ENCODE measurements around the gene CHRNE.

Gene CHRNE

GRCh38 chr17:4938069-4938491 lies 35.2 kb upstream of the CHRNE start:
- Histone ChIP-seq H4K91ac (ENCODE audit: low read length) (peak overlapping the region; percentile 53), H3K14ac (ENCODE audit: low read length in 2 of 2) (no peak overlapping the region), H3K27me3 (ENCODE audit: control insufficient read depth in 1 of 2, insufficient read depth in 1 of 2, low read length in 2 of 2) (no peaks in the 10 kb centered on the region), H3K36me3 (ENCODE audit: control insufficient read depth in 1 of 2, insufficient read depth in 2 of 2, low read depth in 1 of 2, low read length in 2 of 2) (peaks cover 47 to 50% of the 10 kb centered on the region in 2 experiments), H3K79me1 (replicated peaks; ENCODE audit: low read length, poor library complexity, severe bottlenecking) (peaks cover 28% of the 10 kb centered on the region), H2AFZ (ENCODE audit: low read depth, low read length) (no peak overlapping the region), H3K4me1 (ENCODE audit: control insufficient read depth, insufficient read depth, low read depth, low read length) (peaks cover 35% of the 10 kb centered on the region), H2AK5ac (ENCODE audit: low read length, severe bottlenecking) (peak overlapping the region; percentile 47), H2BK12ac (ENCODE audit: low read length in 2 of 2) (no peak overlapping the region), H3K9me3 (ENCODE audit: control insufficient read depth, low read length) (no peaks in the 10 kb centered on the region), H3K9ac (ENCODE audit: low read length) (peak overlapping the region; percentile 97), H2BK5ac (ENCODE audit: low read depth, low read length, poor library complexity, severe bottlenecking) (no peak overlapping the region), H2BK15ac (ENCODE audit: low read depth, poor library complexity, severe bottlenecking) (no peak overlapping the region), H4K8ac (ENCODE audit: low read length) (peak overlapping the region; percentile 69), H3K27ac (ENCODE audit: low read length, poor library complexity, severe bottlenecking) (no peak overlapping the region), H3K4ac (ENCODE audit: low read depth in 1 of 2, low read length in 2 of 2) (no peak overlapping the region), H3K23ac (ENCODE audit: low read length in 2 of 2) (no peak overlapping the region), H2BK120ac (ENCODE audit: low read depth, low read length) (no peak overlapping the region), H3K4me3 (ENCODE audit: insufficient read depth in 1 of 2, low read depth in 1 of 2, low read length in 2 of 2) (no peak overlapping the region), H3K4me2 (ENCODE audit: low read length, poor library complexity, severe bottlenecking) (peak overlapping the region; percentile 14), H3K18ac (ENCODE audit: low read depth in 1 of 2, low read length in 2 of 2) (no peak overlapping the region)
- DNase-seq: no peak
- 94% methylated on average over 7 of the region's 11 CpGs for WGBS

- peak overlapping the region; percentile 97 for H3K9ac ChIP-seq (ENCODE audit: low read length)
- no peaks in the 10 kb centered on the region for H3K27me3 ChIP-seq (ENCODE audit: control insufficient read depth in 1 of 2, insufficient read depth in 1 of 2, low read length in 2 of 2)
- no peak overlapping the region for H4K8ac ChIP-seq (ENCODE audit: low read length)
- no peak overlapping the region for H2AK5ac ChIP-seq (ENCODE audit: low read length, severe bottlenecking)
- no peak overlapping the region for H2BK120ac ChIP-seq (ENCODE audit: low read depth, low read length)
- no peak overlapping the region for H2BK12ac ChIP-seq (ENCODE audit: low read length in 2 of 2)
- no peak overlapping the region for H3K27ac ChIP-seq (ENCODE audit: low read length, poor library complexity, severe bottlenecking)
- no peak overlapping the region for H2BK5ac ChIP-seq (ENCODE audit: low read depth, low read length, poor library complexity, severe bottlenecking)
- 98% methylated on average over 16 of the region's 16 CpGs for WGBS
- no peak overlapping the region for H3K4me2 ChIP-seq (ENCODE audit: low read length, poor library complexity, severe bottlenecking)
- H3K79me1 ChIP-seq (replicated peaks; ENCODE audit: low read length, poor library complexity, severe bottlenecking): peaks cover 31% of the 10 kb centered on the region
- H3K4me3 ChIP-seq (ENCODE audit: insufficient read depth in 1 of 2, low read depth in 1 of 2, low read length in 2 of 2): no peak overlapping the region
- no peak overlapping the region for H3K4ac ChIP-seq (ENCODE audit: low read depth in 1 of 2, low read length in 2 of 2)
- H2AFZ ChIP-seq (ENCODE audit: low read depth, low read length): no peak overlapping the region
- H4K91ac ChIP-seq (ENCODE audit: low read length): no peak overlapping the region
- no peaks in the 10 kb centered on the region for H3K9me3 ChIP-seq (ENCODE audit: control insufficient read depth, low read length)
- peaks cover 34% of the 10 kb centered on the region for H3K4me1 ChIP-seq (ENCODE audit: control insufficient read depth, insufficient read depth, low read depth, low read length)
- no peak overlapping the region for H3K18ac ChIP-seq (ENCODE audit: low read depth in 1 of 2, low read length in 2 of 2)
- DNase-seq: no peak
- H3K23ac ChIP-seq (ENCODE audit: low read length in 2 of 2): no peak overlapping the region
- no peak overlapping the region for H2BK15ac ChIP-seq (ENCODE audit: low read depth, poor library complexity, severe bottlenecking)
- no peak overlapping the region for H3K14ac ChIP-seq (ENCODE audit: low read length in 2 of 2)
- H3K36me3 ChIP-seq (ENCODE audit: control insufficient read depth in 1 of 2, insufficient read depth in 2 of 2, low read depth in 1 of 2, low read length in 2 of 2): peaks cover 42 to 50% of the 10 kb centered on the region in 2 experiments
Observed at GRCh38 chr17:4937553-4937952, 34.7 kb upstream of the CHRNE start.

- no peaks in the 10 kb centered on the region for H3K27me3 ChIP-seq (ENCODE audit: control insufficient read depth in 1 of 2, insufficient read depth in 1 of 2, low read length in 2 of 2)
- H3K23ac ChIP-seq (ENCODE audit: low read length in 2 of 2): no peak overlapping the region
- H2BK120ac ChIP-seq (ENCODE audit: low read depth, low read length): no peak overlapping the region
- H2BK15ac ChIP-seq (ENCODE audit: low read depth, poor library complexity, severe bottlenecking): no peak overlapping the region
- H3K27ac ChIP-seq (ENCODE audit: low read length, poor library complexity, severe bottlenecking): no peak overlapping the region
- H3K4me2 ChIP-seq (ENCODE audit: low read length, poor library complexity, severe bottlenecking): no peak overlapping the region
- H3K9ac ChIP-seq (ENCODE audit: low read length): no peak overlapping the region
- peaks cover 35 to 50% of the 10 kb centered on the region in 2 experiments for H3K36me3 ChIP-seq (ENCODE audit: control insufficient read depth in 1 of 2, insufficient read depth in 2 of 2, low read depth in 1 of 2, low read length in 2 of 2)
- H3K18ac ChIP-seq (ENCODE audit: low read depth in 1 of 2, low read length in 2 of 2): no peak overlapping the region
- no peak overlapping the region for H4K91ac ChIP-seq (ENCODE audit: low read length)
- DNase-seq: no peak
- peaks cover 28% of the 10 kb centered on the region for H3K4me1 ChIP-seq (ENCODE audit: control insufficient read depth, insufficient read depth, low read depth, low read length)
- no peak overlapping the region for H3K4ac ChIP-seq (ENCODE audit: low read depth in 1 of 2, low read length in 2 of 2)
- no peak overlapping the region for H2BK5ac ChIP-seq (ENCODE audit: low read depth, low read length, poor library complexity, severe bottlenecking)
- no peak overlapping the region for H2AK5ac ChIP-seq (ENCODE audit: low read length, severe bottlenecking)
- no peak overlapping the region for H3K4me3 ChIP-seq (ENCODE audit: insufficient read depth in 1 of 2, low read depth in 1 of 2, low read length in 2 of 2)
- WGBS: over 99% methylated on average over 3 of the region's 3 CpGs
- H3K9me3 ChIP-seq (ENCODE audit: control insufficient read depth, low read length): no peaks in the 10 kb centered on the region
- peaks cover 31% of the 10 kb centered on the region for H3K79me1 ChIP-seq (replicated peaks; ENCODE audit: low read length, poor library complexity, severe bottlenecking)
- H4K8ac ChIP-seq (ENCODE audit: low read length): no peak overlapping the region
- no peak overlapping the region for H3K14ac ChIP-seq (ENCODE audit: low read length in 2 of 2)
- no peak overlapping the region for H2BK12ac ChIP-seq (ENCODE audit: low read length in 2 of 2)
- no peak overlapping the region for H2AFZ ChIP-seq (ENCODE audit: low read depth, low read length)
Observed at GRCh38 chr17:4936436-4936835, 33.5 kb upstream of the CHRNE start.

GRCh38 chr17:4935650-4936049 lies 32.8 kb upstream of the CHRNE start:
- H3K9ac ChIP-seq (ENCODE audit: low read length): no peak overlapping the region
- H3K9me3 ChIP-seq (ENCODE audit: control insufficient read depth, low read length): no peaks in the 10 kb centered on the region

More at GRCh38 chr17:4935650-4936049, 32.8 kb upstream of the CHRNE start:
- Histone ChIP-seq H3K4me3 (ENCODE audit: insufficient read depth in 1 of 2, low read depth in 1 of 2, low read length in 2 of 2) (no peak overlapping the region), H3K14ac (ENCODE audit: low read length in 2 of 2) (no peak overlapping the region), H3K27me3 (ENCODE audit: control insufficient read depth in 1 of 2, insufficient read depth in 1 of 2, low read length in 2 of 2) (no peaks in the 10 kb centered on the region), H4K8ac (ENCODE audit: low read length) (no peak overlapping the region), H2BK15ac (ENCODE audit: low read depth, poor library complexity, severe bottlenecking) (peak overlapping the region; percentile 62), H4K91ac (ENCODE audit: low read length) (no peak overlapping the region), H3K4me1 (ENCODE audit: control insufficient read depth, insufficient read depth, low read depth, low read length) (peaks cover 25% of the 10 kb centered on the region), H2AFZ (ENCODE audit: low read depth, low read length) (no peak overlapping the region), H3K4ac (ENCODE audit: low read depth in 1 of 2, low read length in 2 of 2) (no peak overlapping the region), H2BK12ac (ENCODE audit: low read length in 2 of 2) (no peak overlapping the region), H2AK5ac (ENCODE audit: low read length, severe bottlenecking) (no peak overlapping the region), H3K27ac (ENCODE audit: low read length, poor library complexity, severe bottlenecking) (no peak overlapping the region), H3K4me2 (ENCODE audit: low read length, poor library complexity, severe bottlenecking) (no peak overlapping the region), H3K36me3 (ENCODE audit: control insufficient read depth in 1 of 2, insufficient read depth in 2 of 2, low read depth in 1 of 2, low read length in 2 of 2) (peaks cover 41 to 50% of the 10 kb centered on the region in 2 experiments), H3K18ac (ENCODE audit: low read depth in 1 of 2, low read length in 2 of 2) (no peak overlapping the region), H3K79me1 (replicated peaks; ENCODE audit: low read length, poor library complexity, severe bottlenecking) (peaks cover 31% of the 10 kb centered on the region), H2BK120ac (ENCODE audit: low read depth, low read length) (no peak overlapping the region), H2BK5ac (ENCODE audit: low read depth, low read length, poor library complexity, severe bottlenecking) (no peak overlapping the region), H3K23ac (ENCODE audit: low read length in 2 of 2) (no peak overlapping the region)
- no peak for DNase-seq
